SK-N-MC (cell line): ENCODE measurements around the gene TRABD2B.

Experiments
- EZH2 ChIP-seq: fragments of 200-600 bp; sonication (generic); IDR thresholded peaks from one replicate; pipeline ENCODE4 v1.6.1; 2017; ENCODE audit warnings: antibody characterized with exemption
- POLR2AphosphoS5 ChIP-seq: IDR thresholded peaks from 2 replicates; pipeline ENCODE4 v1.6.1; 2012; ENCODE audit warnings: mild to moderate bottlenecking, low read depth, low read length, borderline replicate concordance

DNA sequence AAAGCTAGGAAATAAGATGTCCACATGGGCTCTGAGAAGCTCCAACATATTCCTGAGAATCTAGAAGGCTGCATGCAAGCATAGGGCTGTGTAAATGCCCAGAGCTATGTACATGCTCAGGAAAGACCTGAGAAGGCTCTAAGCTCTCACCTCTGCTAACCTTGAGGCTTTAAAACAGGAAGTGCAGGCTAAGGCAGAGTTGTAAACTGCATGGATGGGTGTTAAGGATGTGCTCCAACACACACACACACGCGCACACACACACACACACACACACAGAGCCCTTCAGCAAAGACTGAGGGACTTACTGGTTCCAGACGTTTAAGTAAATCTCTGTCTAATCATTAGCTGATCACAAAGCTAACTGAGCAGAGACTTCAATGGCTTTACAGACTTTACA, 162.9 kb downstream of the TRABD2B start:
- TF ChIP-seq EZH2 = no peak
- TF ChIP-seq POLR2AphosphoS5 = no peak
